Hepatocyte (in vitro differentiated cells): ENCODE results near the gene BOD1.

Experiments
- CTCF ChIP-seq: fragments of 200-600 bp; sonication (generic); IDR thresholded peaks from 2 replicates; pipeline ENCODE4 v1.5.1; 2016; ENCODE audit warnings: antibody characterized with exemption, mild to moderate bottlenecking; ENCODE audit not compliant: poor library complexity
- EZH2 ChIP-seq: fragments of 200-600 bp; sonication (generic); IDR thresholded peaks from 2 replicates; pipeline ENCODE4 v1.6.1; 2016; ENCODE audit warnings: antibody characterized with exemption, mild to moderate bottlenecking, borderline replicate concordance
- EZH2phosphoT487 ChIP-seq: fragments of 200-600 bp; sonication (generic); IDR thresholded peaks from one replicate; pipeline ENCODE4 v1.6.1; 2018; ENCODE audit warnings: antibody characterized with exemption, mild to moderate bottlenecking, low read depth, moderate library complexity; ENCODE audit not compliant: unreplicated experiment, severe bottlenecking

DNA sequence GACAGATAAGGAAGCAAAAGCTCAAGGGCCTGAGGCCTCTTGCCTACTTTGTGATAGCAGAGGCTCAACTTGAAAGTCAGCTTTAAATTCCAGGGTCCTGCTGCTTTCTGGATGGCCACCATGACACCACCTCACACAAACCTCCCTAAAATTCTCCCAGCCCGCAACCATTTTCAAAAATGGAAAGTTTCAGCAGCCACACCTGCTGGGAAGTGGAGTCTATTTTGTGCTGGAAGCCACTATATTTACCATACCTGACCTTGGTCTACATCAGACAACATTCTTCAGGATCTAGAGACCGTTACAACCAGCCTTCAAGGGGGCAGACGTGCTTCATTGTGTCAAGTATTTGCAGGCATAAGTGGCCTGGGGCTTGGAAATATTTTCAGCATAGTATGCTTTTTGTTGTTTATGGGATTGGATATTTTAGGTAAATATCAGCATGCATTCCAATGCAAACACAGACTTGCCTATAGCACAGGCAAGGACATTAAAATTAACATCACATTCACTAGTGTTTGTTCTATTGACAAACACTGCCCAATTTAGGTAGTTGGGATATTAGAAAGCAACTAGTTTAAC is 50.9 kb downstream of the BOD1 start:
- TF ChIP-seq EZH2, result no peak
- TF ChIP-seq CTCF, result no peak
- TF ChIP-seq EZH2phosphoT487, result no peak
